IMR-90 (cell line): ENCODE measurements around the gene FAM149B1. TPM values are rescaled to one million over a fixed set of nuclear protein-coding genes. Genes with fewer than 3 reads are reported as not detected.

Source experiments
- ATAC-seq: fragments of 200-7000 bp; cut with Tn5 transposase; 2 replicates; pipeline ENCODE4 v1.9.1; 2020; ENCODE audit warnings: low read depth, mild to moderate bottlenecking, moderate library complexity
- BruUV-seq: library from RNA; stranded (reverse); fragments of 400-500 nt; replicated peaks from 2 replicates; lab custom pipeline; 2021; lab: Mats Ljungman, UMichigan
- CTCF ChIA-PET: fragments of 300-600 bp; formaldehyde crosslinking; extraction: SDS; loops from one replicate; lab custom pipeline; 2021; ENCODE audit warnings: antibody characterized with exemption; lab: Yijun Ruan, JAX
- POLR2A ChIA-PET: fragments of 300-600 bp; sonication (Branson Sonifier 250); formaldehyde crosslinking; loops from one replicate; lab custom pipeline; 2022; ENCODE audit warnings: antibody characterized with exemption; ENCODE audit not compliant: unreplicated experiment; lab: Charles Lee
- DNase-seq: peaks from one replicate; pipeline ENCODE4 v3.0.0; 2013
- H2AFZ ChIP-seq: replicated peaks from 2 replicates; pipeline ENCODE3; 2013; ENCODE audit warnings: low read length, mild to moderate bottlenecking; ENCODE audit not compliant: poor library complexity
- H2AK5ac ChIP-seq: 2 replicates; pipeline ENCODE4 v1.6.1; 2013; ENCODE audit warnings: low read depth, low read length, inconsistent platforms
- H2AK9ac ChIP-seq: replicated peaks from 2 replicates; pipeline ENCODE3; 2013; ENCODE audit warnings: mild to moderate bottlenecking, low read depth, low read length, moderate library complexity; ENCODE audit not compliant: poor library complexity
- H2BK120ac ChIP-seq: 2 replicates; pipeline ENCODE4 v1.6.1; 2013; ENCODE audit warnings: low read depth, low read length, inconsistent platforms
- H2BK15ac ChIP-seq: 3 replicates; pipeline ENCODE4 v1.6.1; 2013; ENCODE audit warnings: low read depth, low read length, inconsistent platforms
- H2BK20ac ChIP-seq: 2 replicates; pipeline ENCODE4 v1.6.1; 2013; ENCODE audit warnings: low read depth, mild to moderate bottlenecking, inconsistent platforms, low read length, moderate library complexity
- H2BK5ac ChIP-seq: 2 replicates; pipeline ENCODE4 v1.6.1; 2013; ENCODE audit warnings: mild to moderate bottlenecking, low read depth, low read length, inconsistent platforms; ENCODE audit not compliant: poor library complexity, severe bottlenecking
- H3K14ac ChIP-seq: replicated peaks from 2 replicates; pipeline ENCODE4 v1.6.1; 2013; ENCODE audit warnings: low read depth, low read length, inconsistent platforms
- H3K18ac ChIP-seq: 2 replicates; pipeline ENCODE4 v1.6.1; 2013; ENCODE audit warnings: low read depth, low read length, control low read depth
- H3K23ac ChIP-seq: 2 replicates; pipeline ENCODE4 v1.6.1; 2013; ENCODE audit warnings: low read depth, low read length, inconsistent platforms
- H3K27ac ChIP-seq: 2 replicates; pipeline ENCODE4 v1.5.1; 2013; ENCODE audit warnings: mild to moderate bottlenecking, control low read depth, low read length; ENCODE audit not compliant: insufficient read depth
- H3K27me3 ChIP-seq: 2 replicates; pipeline ENCODE4 v1.6.1; 2013; ENCODE audit warnings: low read length; ENCODE audit not compliant: control insufficient read depth, insufficient read depth
- H3K36me3 ChIP-seq: 2 replicates; pipeline ENCODE4 v1.6.1; 2013; ENCODE audit warnings: low read length, mixed read lengths; ENCODE audit not compliant: control insufficient read depth, insufficient read depth
- H3K4ac ChIP-seq: 2 replicates; pipeline ENCODE4 v1.6.1; 2013; ENCODE audit warnings: low read depth, low read length, inconsistent platforms
- H3K4me1 ChIP-seq: 2 replicates; pipeline ENCODE4 v1.6.1; 2013; ENCODE audit warnings: low read length, mixed read lengths; ENCODE audit not compliant: control insufficient read depth, insufficient read depth
- H3K4me2 ChIP-seq: 2 replicates; pipeline ENCODE4 v1.6.1; 2013; ENCODE audit warnings: low read depth, mild to moderate bottlenecking, control low read depth, low read length, moderate library complexity
- H3K4me3 ChIP-seq: 2 replicates; pipeline ENCODE4 v1.5.1; 2013; ENCODE audit warnings: low read depth, mild to moderate bottlenecking, control low read depth, low read length, moderate library complexity; ENCODE audit not compliant: insufficient read depth
- H3K56ac ChIP-seq: 2 replicates; pipeline ENCODE4 v1.6.1; 2013; ENCODE audit warnings: low read length, inconsistent platforms; ENCODE audit not compliant: insufficient read depth; ENCODE audit errors: extremely low read depth
- H3K79me1 ChIP-seq, 2 experiments: 2 replicates each; pipeline ENCODE4 v1.6.1; 2013; ENCODE audit warnings: low read length in 2 of 2, inconsistent platforms in 1 of 2, low read depth in 1 of 2
- H3K9ac ChIP-seq: 2 replicates; pipeline ENCODE4 v1.6.1; 2013; ENCODE audit warnings: low read depth, low read length, control low read depth
- H3K9me1 ChIP-seq: 2 replicates; pipeline ENCODE4 v1.6.1; 2013; ENCODE audit warnings: low read length, inconsistent platforms; ENCODE audit not compliant: insufficient read depth
- H3K9me3 ChIP-seq: 2 replicates; pipeline ENCODE4 v1.6.1; 2013; ENCODE audit warnings: low read length; ENCODE audit not compliant: control insufficient read depth, insufficient read depth
- H4K20me1 ChIP-seq: 2 replicates; pipeline ENCODE4 v1.6.1; 2013; ENCODE audit warnings: low read length, inconsistent platforms; ENCODE audit not compliant: insufficient read depth
- H4K5ac ChIP-seq: 2 replicates; pipeline ENCODE4 v1.6.1; 2013; ENCODE audit warnings: mild to moderate bottlenecking, low read depth, low read length, control low read depth
- H4K8ac ChIP-seq, 2 experiments: 2 replicates each; pipeline ENCODE4 v1.6.1; 2013; ENCODE audit warnings: low read depth in 2 of 2, low read length in 2 of 2, control low read depth in 1 of 2, inconsistent platforms in 1 of 2
- H4K91ac ChIP-seq: 2 replicates; pipeline ENCODE4 v1.6.1; 2013; ENCODE audit warnings: low read depth, low read length, inconsistent platforms; ENCODE audit not compliant: insufficient read depth
- BHLHE40 ChIP-seq: fragments of 150-350 bp; IDR thresholded peaks from 2 replicates; pipeline ENCODE4 v1.6.1; 2016; ENCODE audit warnings: mild to moderate bottlenecking, low read depth, low read length
- CEBPB ChIP-seq: IDR thresholded peaks from 2 replicates; pipeline ENCODE4 v1.6.1; 2012; ENCODE audit warnings: low read depth, low read length, improper control_type of control experiment
- CHD1 ChIP-seq: IDR thresholded peaks from 2 replicates; pipeline ENCODE4 v1.6.1; 2012; ENCODE audit warnings: low read depth, low read length, improper control_type of control experiment
- CTCF ChIP-seq: conservative IDR thresholded peaks from 2 replicates; pipeline ENCODE4 v1.5.1; 2012; ENCODE audit warnings: mild to moderate bottlenecking, low read depth, low read length, improper control_type of control experiment
- ELK1 ChIP-seq: fragments of 150-350 bp; IDR thresholded peaks from 2 replicates; pipeline ENCODE4 v1.6.1; 2016; ENCODE audit warnings: low read depth, mild to moderate bottlenecking, low read length, moderate library complexity, borderline replicate concordance
- FOS ChIP-seq: fragments of 150-350 bp; IDR thresholded peaks from 2 replicates; pipeline ENCODE4 v1.6.1; 2016; ENCODE audit warnings: low read depth, low read length
- MAFK ChIP-seq: IDR thresholded peaks from 2 replicates; pipeline ENCODE4 v1.6.1; 2012; ENCODE audit warnings: low read depth, low read length, improper control_type of control experiment
- MAZ ChIP-seq: IDR thresholded peaks from 2 replicates; pipeline ENCODE4 v1.6.1; 2012; ENCODE audit warnings: low read depth, mild to moderate bottlenecking, low read length, improper control_type of control experiment, moderate library complexity, borderline replicate concordance
- MXI1 ChIP-seq: IDR thresholded peaks from 2 replicates; pipeline ENCODE4 v1.6.1; 2012; ENCODE audit warnings: low read depth, mild to moderate bottlenecking, low read length, moderate library complexity, borderline replicate concordance
- NFE2L2 ChIP-seq: fragments of 150-350 bp; IDR thresholded peaks from 2 replicates; pipeline ENCODE4 v1.6.1; 2016; ENCODE audit warnings: low read depth, mild to moderate bottlenecking, low read length
- POLR2A ChIP-seq: IDR thresholded peaks from 2 replicates; pipeline ENCODE4 v1.6.1; 2012; ENCODE audit warnings: mild to moderate bottlenecking, low read depth, low read length
- RAD21 ChIP-seq: IDR thresholded peaks from 2 replicates; pipeline ENCODE4 v1.6.1; 2012; ENCODE audit warnings: low read length, improper control_type of control experiment
- RCOR1 ChIP-seq: IDR thresholded peaks from 2 replicates; pipeline ENCODE4 v1.6.1; 2012; ENCODE audit warnings: mild to moderate bottlenecking, low read length, improper control_type of control experiment; ENCODE audit not compliant: insufficient replicate concordance
- RFX5 ChIP-seq: IDR thresholded peaks from 2 replicates; pipeline ENCODE4 v1.8.0; 2012; ENCODE audit warnings: low read depth, mild to moderate bottlenecking, low read length, moderate library complexity
- SMC3 ChIP-seq: fragments of 150-350 bp; IDR thresholded peaks from 2 replicates; pipeline ENCODE4 v1.6.1; 2016; ENCODE audit warnings: low read depth, mild to moderate bottlenecking, antibody characterized with exemption, low read length, moderate library complexity
- WGBS, 2 experiments: methylation state at CpG; one replicate each; pipeline versions ENCODE4 v1.1.5 to v1.1.7; 2013; ENCODE audit warnings: missing lambda C conversion rate in 2 of 2; ENCODE audit not compliant: insufficient read length in 1 of 2; ENCODE audit errors: extremely low coverage in 2 of 2; 5-methylcytosine and 5-hydroxymethylcytosine counted together
- dilution Hi-C: fragments of 300-500 bp; cut with HindIII; formaldehyde crosslinking; loops from one replicate; pipeline ENCODE4 v1.14.3; 2018; ENCODE audit warnings: low sequenced_read_pairs; ENCODE audit not compliant: unreplicated experiment
- in situ Hi-C: fragments of 300-500 bp; cut with MboI; formaldehyde crosslinking; loops from 3 replicates; pipeline ENCODE4 v1.14.3; 2019; ENCODE audit warnings: low sequenced_read_pairs, inconsistent platforms, mixed read lengths
- intact Hi-C: fragments of 100-400 bp; cut with micrococcal nuclease; formaldehyde crosslinking; loops from 2 replicates; pipeline ENCODE4 v1.10.0; 2022
- polyA plus RNA-seq, 3 experiments: library from polyadenylated mRNA; depleted of rRNA; stranded (reverse); fragments of >200 nt; gene quantifications; 2 replicates each; pipeline ENCODE4 v1.2.3, GENCODE V29; 2012; ENCODE audit warnings: low replicate concordance in 1 of 3
- total RNA-seq: library from RNA; depleted of rRNA; stranded (reverse); fragments of >200 nt; gene quantifications from 2 replicates; pipeline ENCODE4 v1.2.3, GENCODE V29; 2012
- TF ChIP-seq, protein P1 (sequence below): fragments of 150-350 bp; IDR thresholded peaks from 2 replicates; pipeline ENCODE4 v1.6.1; 2017; ENCODE audit warnings: mild to moderate bottlenecking, antibody characterized with exemption, low read length, low read depth

Gene FAM149B1
- total and polyA plus RNA-seq, 2 of the 4 experiments (the other 2 are of a cell fraction): 21.7 to 28.3 TPM

DNA sequence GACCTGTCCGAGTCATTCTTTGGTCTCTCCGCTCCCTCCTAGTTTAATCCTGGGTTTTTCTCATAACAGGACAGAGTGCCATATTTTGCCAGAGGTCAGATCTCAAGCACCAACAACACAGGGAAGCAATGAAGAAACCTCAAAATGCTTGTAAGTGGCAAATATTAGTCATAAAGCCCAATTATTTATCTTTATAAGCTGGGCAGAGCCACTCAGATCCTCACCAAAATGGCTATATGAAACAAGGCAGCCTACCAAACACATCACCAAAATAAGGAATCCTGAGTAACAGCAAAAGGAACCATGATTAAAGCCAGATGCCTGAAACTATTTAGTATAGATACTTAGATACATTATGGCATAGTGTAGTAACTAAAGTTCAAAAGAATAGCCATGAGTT is 4.8 kb upstream of the FAM149B1 start:
- WGBS, 2 experiments: no CpG with 5 or more reads among the region's 2 CpGs
- Histone ChIP-seq H3K56ac (no peak overlapping the region), H3K36me3 (peaks cover 13% of the 10 kb centered on the region), H4K91ac (no peak overlapping the region), H3K4me1 (no peaks in the 10 kb centered on the region), H3K27ac (no peak overlapping the region), H3K9me1 (no peaks in the 10 kb centered on the region), H3K14ac (no peak overlapping the region), H3K9ac (no peak overlapping the region), H4K8ac (no peak overlapping the region), H3K27me3 (no peaks in the 10 kb centered on the region), H2BK15ac (no peak overlapping the region), H3K23ac (no peak overlapping the region), H2BK20ac (no peak overlapping the region), H3K79me1 (peaks cover 22 to 31% of the 10 kb centered on the region in 2 experiments), H3K4me2 (no peak overlapping the region), H2BK120ac (no peak overlapping the region), H3K9me3 (no peaks in the 10 kb centered on the region), H3K4ac (no peak overlapping the region), H2AFZ (no peak overlapping the region), H3K4me3 (no peak overlapping the region), H2AK5ac (no peak overlapping the region), H3K18ac (no peak overlapping the region), H2BK5ac (no peak overlapping the region), H2AK9ac (no peak overlapping the region), H4K20me1 (peaks cover 10% of the 10 kb centered on the region), H4K5ac (no peak overlapping the region)
- no TSS peak for BruUV-seq
- TF ChIP-seq MXI1 (no peak), BHLHE40 (no peak), RCOR1 (no peak), SMC3 (no peak), ELK1 (no peak), RFX5 (no peak), CEBPB (no peak), NFE2L2 (no peak), CHD1 (no peak), POLR2A (no peak), RAD21 (no peak), CTCF (no peak), MAZ (no peak), MAFK (no peak), FOS (no peak)
- TF ChIP-seq, protein P1, sequence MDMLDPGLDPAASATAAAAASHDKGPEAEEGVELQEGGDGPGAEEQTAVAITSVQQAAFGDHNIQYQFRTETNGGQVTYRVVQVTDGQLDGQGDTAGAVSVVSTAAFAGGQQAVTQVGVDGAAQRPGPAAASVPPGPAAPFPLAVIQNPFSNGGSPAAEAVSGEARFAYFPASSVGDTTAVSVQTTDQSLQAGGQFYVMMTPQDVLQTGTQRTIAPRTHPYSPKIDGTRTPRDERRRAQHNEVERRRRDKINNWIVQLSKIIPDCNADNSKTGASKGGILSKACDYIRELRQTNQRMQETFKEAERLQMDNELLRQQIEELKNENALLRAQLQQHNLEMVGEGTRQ: no peak
- in situ Hi-C loops: no loop called here
- intact Hi-C loops: no loop called here
- dilution Hi-C loops: no loop called here
- peak; percentile 6 for DNase-seq
- ChIA-PET CTCF (no interaction called here), POLR2A (no interaction called here)
- no peak for ATAC-seq
